HepG2 (cell line): Measurements from ENCODE around the gene ZCCHC3. TPM values are rescaled to one million over a fixed set of nuclear protein-coding genes. Genes with fewer than 3 reads are reported as not detected.

ENCODE experiments used
- BHLHE40 ChIP-seq: IDR thresholded peaks from 2 replicates; pipeline ENCODE4 v1.6.1; 2011; ENCODE audit warnings: low read length, improper control_type of control experiment
- BRF2 ChIP-seq: sonication (generic); formaldehyde crosslinking; IDR thresholded peaks from 2 replicates; pipeline ENCODE4 v1.8.1; 2022; ENCODE audit warnings: mild to moderate bottlenecking, missing genetic modification reagents
- GABPA ChIP-seq, 2 experiments: IDR thresholded peaks; 2 replicates each; pipeline ENCODE4 v1.6.1; 2011 to 2016; ENCODE audit warnings: low read depth in 2 of 2, low read length in 1 of 2, missing biosample characterization in 1 of 2, missing genetic modification characterization in 1 of 2
- HCFC1 ChIP-seq: fragments of 150-350 bp; IDR thresholded peaks from 2 replicates; pipeline ENCODE4 v1.6.1; 2014; ENCODE audit warnings: low read depth, low read length
- KLF15 ChIP-seq: sonication (generic); formaldehyde crosslinking; IDR thresholded peaks from 2 replicates; pipeline ENCODE4 v1.8.1; 2023; ENCODE audit warnings: borderline replicate concordance, mild to moderate bottlenecking, inconsistent platforms, missing genetic modification reagents, mixed read lengths
- PAXIP1 ChIP-seq: sonication (generic); formaldehyde crosslinking; conservative IDR thresholded peaks from 2 replicates; pipeline ENCODE4 v1.4.0; 2020; ENCODE audit warnings: mild to moderate bottlenecking, missing genetic modification reagents, moderate library complexity
- POGK ChIP-seq: sonication (generic); formaldehyde crosslinking; conservative IDR thresholded peaks from 2 replicates; pipeline ENCODE4 v1.8.0; 2022; ENCODE audit warnings: mild to moderate bottlenecking, moderate library complexity, missing genetic modification reagents
- TCF7 ChIP-seq: sonication (generic); IDR thresholded peaks from 2 replicates; pipeline ENCODE4 v1.6.1; 2016; ENCODE audit warnings: antibody characterized with exemption, low read depth
- THAP9 ChIP-seq: sonication (generic); formaldehyde crosslinking; IDR thresholded peaks from 2 replicates; pipeline ENCODE4; 2020; ENCODE audit warnings: missing genetic modification reagents, mild to moderate bottlenecking, borderline replicate concordance
- THRA ChIP-seq: sonication (generic); formaldehyde crosslinking; IDR thresholded peaks from 2 replicates; pipeline ENCODE4 v1.4.0; 2020; ENCODE audit warnings: missing genetic modification reagents, borderline replicate concordance
- ZBTB38 ChIP-seq: sonication (generic); formaldehyde crosslinking; IDR thresholded peaks from 2 replicates; pipeline ENCODE4 v1.5.1; 2020; ENCODE audit warnings: mild to moderate bottlenecking, missing genetic modification reagents
- ZBTB42 ChIP-seq: sonication (generic); formaldehyde crosslinking; IDR thresholded peaks from 2 replicates; pipeline ENCODE4 v1.5.0; 2020; ENCODE audit warnings: mild to moderate bottlenecking, missing genetic modification reagents
- ZNF446 ChIP-seq: sonication (generic); formaldehyde crosslinking; IDR thresholded peaks from 2 replicates; pipeline ENCODE4 v1.5.0; 2020; ENCODE audit warnings: mild to moderate bottlenecking, missing genetic modification reagents
- ZNF713 ChIP-seq: sonication (generic); formaldehyde crosslinking; IDR thresholded peaks from 2 replicates; pipeline ENCODE4 v1.4.0; 2020; ENCODE audit warnings: mild to moderate bottlenecking, missing genetic modification reagents
- ZNF784 ChIP-seq: sonication (generic); formaldehyde crosslinking; IDR thresholded peaks from 2 replicates; pipeline ENCODE4 v1.5.1; 2020; ENCODE audit warnings: missing genetic modification reagents, mild to moderate bottlenecking, borderline replicate concordance
- polyA plus RNA-seq, 8 experiments: library from polyadenylated mRNA; depleted of rRNA in 3 of 8; stranded (reverse) in 7 of 8; unstranded in 1 of 8; fragments of >200 nt; fragmentation: Illumina TruSeq in 4 of 8; extraction: Trizol in 4 of 8; gene quantifications; 2 replicates each; pipeline versions ENCODE4 v1.2.1 to v1.2.3, GENCODE V29; 2011 to 2016; ENCODE audit warnings: low read depth in 4 of 8, missing spikeins in 1 of 8, mixed read lengths in 1 of 8; ENCODE audit not compliant: insufficient read depth in 1 of 8
- total RNA-seq, 5 experiments: library from RNA; depleted of rRNA; stranded (reverse); fragments of >200 nt; fragmentation: Illumina TruSeq; extraction: Trizol; gene quantifications; 2 replicates each; pipeline ENCODE4 v1.2.3, GENCODE V29; 2016; ENCODE audit warnings: low read depth in 1 of 5

Gene ZCCHC3
- total and polyA plus RNA-seq, 2 of the 13 experiments (the other 11 are each of a cell fraction or from before 2014, with no cell fraction given) = 46.6 to 63.0 TPM

- TF ChIP-seq PAXIP1 (CRISPR knock-in tag) = peak; percentile 88
- TF ChIP-seq BRF2 (CRISPR knock-in tag) = no peak
- peak; percentile 74 for TF ChIP-seq THAP9 (CRISPR knock-in tag)
- TF ChIP-seq TCF7 = peak; percentile 49; the same call in 1 of the 2 replicates
- TF ChIP-seq GABPA (IDR thresholded peaks at IDR 0.05; ENCODE audit: low read depth, low read length) = no peak
- TF ChIP-seq GABPA (CRISPR knock-in tag; IDR thresholded peaks at IDR 0.05; ENCODE audit: low read depth) = peak; percentile 74
- no peak for TF ChIP-seq ZBTB42 (CRISPR knock-in tag)
- no peak for TF ChIP-seq ZNF713 (CRISPR knock-in tag)
- peak; percentile 19; the same call in 1 of the 2 replicates for TF ChIP-seq HCFC1
- peak; percentile 46; the same call in 1 of the 2 replicates for TF ChIP-seq ZBTB38
- TF ChIP-seq POGK = peak; percentile 60
- TF ChIP-seq ZNF446 (CRISPR knock-in tag) = peak; percentile 70; the same call in 1 of the 2 replicates
- TF ChIP-seq KLF15 (CRISPR knock-in tag) = peak; percentile 87; the same call in 1 of the 2 replicates
- TF ChIP-seq ZNF784 (CRISPR knock-in tag) = peak; percentile 8; the same call in 1 of the 2 replicates
- 0 out of 2 replicates have a peak, but pooled peaks have one; percentile 7 for TF ChIP-seq THRA
- TF ChIP-seq BHLHE40 = peak; percentile 77
Observed at GRCh38 chr20:327186-328026, 30.0 kb downstream of the ZCCHC3 start (continued).
